Thyroid gland (tissue), 4 donors: ENCODE results near the gene DAPK3.

ENCODE experiments used
- POLR2A ChIP-seq, 2 donors: fragments of 450-650 bp; IDR thresholded peaks; one replicate each; pipeline ENCODE4 v1.6.1; 2017; ENCODE audit warnings: antibody characterized with exemption in 2 of 2, mild to moderate bottlenecking in 2 of 2, moderate library complexity in 1 of 2
- TF ChIP-seq, protein P1 (sequence below), 6 experiments: fragments of 200-600 bp in 3 of 6; fragments of 450-650 bp in 3 of 6; sonication (generic) in 3 of 6; IDR thresholded peaks; one replicate each; pipeline ENCODE4 v1.5.1; 2016 to 2019; ENCODE audit warnings: antibody characterized with exemption in 6 of 6, mild to moderate bottlenecking in 2 of 6, inconsistent platforms in 1 of 6, moderate library complexity in 1 of 6

DNA sequence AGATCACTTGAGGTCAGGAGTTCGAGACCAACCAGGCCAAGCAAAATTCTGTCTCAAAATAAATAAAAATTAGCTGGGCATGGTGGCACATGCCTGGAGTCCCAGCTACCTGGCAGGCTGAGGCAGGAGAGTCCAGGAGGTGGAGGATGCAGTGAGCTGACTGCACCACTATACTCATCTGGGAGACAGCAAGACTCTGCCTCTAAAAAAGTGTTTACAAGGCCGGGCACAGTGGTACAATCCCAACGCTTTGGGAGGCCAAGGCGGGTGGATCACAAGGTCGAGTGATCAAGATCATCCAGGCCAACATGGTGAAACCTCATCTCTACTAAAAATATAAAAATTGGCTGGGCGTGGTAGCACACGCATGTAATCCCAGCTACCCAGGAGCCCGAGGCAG lies 4.2 kb upstream of the DAPK3 start:
- TF ChIP-seq, protein P1, sequence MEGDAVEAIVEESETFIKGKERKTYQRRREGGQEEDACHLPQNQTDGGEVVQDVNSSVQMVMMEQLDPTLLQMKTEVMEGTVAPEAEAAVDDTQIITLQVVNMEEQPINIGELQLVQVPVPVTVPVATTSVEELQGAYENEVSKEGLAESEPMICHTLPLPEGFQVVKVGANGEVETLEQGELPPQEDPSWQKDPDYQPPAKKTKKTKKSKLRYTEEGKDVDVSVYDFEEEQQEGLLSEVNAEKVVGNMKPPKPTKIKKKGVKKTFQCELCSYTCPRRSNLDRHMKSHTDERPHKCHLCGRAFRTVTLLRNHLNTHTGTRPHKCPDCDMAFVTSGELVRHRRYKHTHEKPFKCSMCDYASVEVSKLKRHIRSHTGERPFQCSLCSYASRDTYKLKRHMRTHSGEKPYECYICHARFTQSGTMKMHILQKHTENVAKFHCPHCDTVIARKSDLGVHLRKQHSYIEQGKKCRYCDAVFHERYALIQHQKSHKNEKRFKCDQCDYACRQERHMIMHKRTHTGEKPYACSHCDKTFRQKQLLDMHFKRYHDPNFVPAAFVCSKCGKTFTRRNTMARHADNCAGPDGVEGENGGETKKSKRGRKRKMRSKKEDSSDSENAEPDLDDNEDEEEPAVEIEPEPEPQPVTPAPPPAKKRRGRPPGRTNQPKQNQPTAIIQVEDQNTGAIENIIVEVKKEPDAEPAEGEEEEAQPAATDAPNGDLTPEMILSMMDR (IDR thresholded peaks at IDR 0.05) = no peak
- no peak for TF ChIP-seq POLR2A (IDR thresholded peaks at IDR 0.05)
